GM18519 (cell line): ENCODE measurements around the gene ARHGEF4.

Source experiments
- ATAC-seq: cut with Tn5 transposase; IDR thresholded peaks from one replicate; pipeline ENCODE4 v1.9.1; 2021; ENCODE audit warnings: mild to moderate bottlenecking, moderate library complexity; ENCODE audit not compliant: unreplicated experiment, low FRiP score

ARHGEF4 gene

DNA sequence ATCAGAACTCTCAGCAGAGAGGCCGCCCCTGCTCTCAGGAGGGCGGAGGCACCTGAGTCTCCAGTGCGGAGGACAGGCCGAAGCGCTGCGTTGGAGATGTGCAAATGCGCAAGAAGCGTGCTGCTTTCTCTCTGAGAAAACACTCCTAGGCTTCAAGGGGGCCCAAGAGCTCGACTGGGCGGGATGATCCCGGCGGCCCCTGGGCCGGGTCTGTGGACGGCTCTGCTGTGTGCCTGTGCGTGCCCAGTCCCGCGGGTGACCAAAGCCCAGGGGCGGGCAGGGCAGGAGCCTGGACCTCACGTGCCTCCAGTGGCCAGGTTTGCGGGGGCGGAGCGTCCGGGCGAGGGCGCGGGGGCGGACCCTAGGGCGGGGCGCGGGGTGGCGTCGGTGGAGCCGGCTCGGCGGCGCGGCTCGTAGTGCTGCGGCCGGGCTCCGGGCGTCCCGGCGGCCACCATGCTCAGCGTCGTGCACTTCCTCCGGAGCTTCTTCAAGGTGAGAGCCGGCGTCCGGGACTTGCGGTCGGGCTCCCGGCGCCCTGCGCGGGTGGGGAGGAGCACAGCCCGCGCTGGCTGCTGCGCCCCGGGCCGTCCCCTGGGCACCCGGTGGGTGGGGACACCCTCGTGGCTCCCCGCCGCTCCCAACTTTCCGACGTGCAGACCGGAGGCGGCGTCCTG is at the start of gene ARHGEF4:
Gene ARHGEF4, plus strand, starts transcription at position 414 of the 674 bp plus-strand sequence. Its CDS starts 40 bp downstream, at position 454.
- no peak for ATAC-seq

GRCh38 chr2:130787841-130788240 is 48.9 kb upstream of the ARHGEF4 start:
- ATAC-seq = no peak

DNA sequence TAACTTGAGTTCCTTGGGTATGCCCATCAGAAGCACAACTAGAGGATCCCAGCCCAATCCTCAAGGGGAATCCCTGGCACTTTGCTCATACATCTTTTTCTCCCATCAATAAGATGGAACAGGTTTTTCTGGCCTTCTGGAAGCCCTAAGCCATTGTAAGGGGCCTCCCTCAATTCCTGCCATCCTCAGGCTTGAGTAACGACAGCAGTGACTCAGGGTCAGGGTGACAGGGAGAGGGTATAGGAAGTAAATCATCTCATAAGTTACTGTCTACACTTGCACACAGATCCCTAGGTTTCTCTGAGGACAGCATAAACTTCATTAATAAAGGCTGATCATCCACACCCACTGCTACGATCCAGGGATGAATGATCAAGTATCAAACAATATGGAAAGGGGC is 46.4 kb upstream of the ARHGEF4 start:
- ATAC-seq = no peak

DNA sequence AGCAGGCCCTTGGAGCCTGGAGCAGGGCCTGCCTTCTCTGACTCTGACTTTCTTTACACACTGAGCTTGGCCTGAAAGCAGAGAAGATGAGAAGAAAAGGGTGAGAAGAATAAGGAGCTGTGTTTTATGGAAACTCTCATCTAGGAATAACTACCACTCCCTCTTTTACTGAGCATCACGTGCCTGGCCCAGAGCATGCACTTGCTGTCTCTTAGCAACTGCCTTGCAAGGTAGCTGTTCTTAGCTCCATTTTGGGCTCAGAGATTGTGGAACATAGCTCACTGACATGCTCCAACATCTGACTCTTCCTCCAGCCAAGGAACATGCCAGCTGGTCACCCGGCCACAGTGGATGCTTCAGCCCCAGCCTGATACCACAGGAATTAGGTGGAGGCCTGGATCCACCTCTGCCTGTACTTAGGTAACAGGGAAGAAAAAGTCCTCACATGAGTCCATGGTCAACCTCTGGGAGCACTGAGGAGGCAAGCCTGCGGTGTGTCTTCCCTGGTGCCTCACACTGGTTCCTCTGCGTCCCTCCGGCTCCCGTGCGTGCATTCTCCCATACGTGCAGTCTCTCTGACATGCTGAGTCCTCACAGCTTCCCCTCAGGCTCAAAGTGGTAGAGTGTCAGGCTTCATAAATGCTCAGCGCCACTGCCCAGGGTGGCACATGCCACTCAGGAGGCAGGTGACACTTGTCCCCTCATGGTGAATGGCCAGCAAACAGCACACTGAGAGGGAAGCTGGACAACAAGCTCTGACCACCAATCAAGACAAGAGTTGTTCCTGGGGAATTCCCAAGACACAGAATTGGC is 45.7 kb upstream of the ARHGEF4 start:
- ATAC-seq = no peak

GRCh38 chr2:130791617-130791939 is 45.1 kb upstream of the ARHGEF4 start:
- no peak for ATAC-seq

- ATAC-seq = no peak
Observed at GRCh38 chr2:130795431-130795830, 41.3 kb upstream of the ARHGEF4 start.

GRCh38 chr2:130796290-130796689 is 40.4 kb upstream of the ARHGEF4 start:
- no peak for ATAC-seq

DNA sequence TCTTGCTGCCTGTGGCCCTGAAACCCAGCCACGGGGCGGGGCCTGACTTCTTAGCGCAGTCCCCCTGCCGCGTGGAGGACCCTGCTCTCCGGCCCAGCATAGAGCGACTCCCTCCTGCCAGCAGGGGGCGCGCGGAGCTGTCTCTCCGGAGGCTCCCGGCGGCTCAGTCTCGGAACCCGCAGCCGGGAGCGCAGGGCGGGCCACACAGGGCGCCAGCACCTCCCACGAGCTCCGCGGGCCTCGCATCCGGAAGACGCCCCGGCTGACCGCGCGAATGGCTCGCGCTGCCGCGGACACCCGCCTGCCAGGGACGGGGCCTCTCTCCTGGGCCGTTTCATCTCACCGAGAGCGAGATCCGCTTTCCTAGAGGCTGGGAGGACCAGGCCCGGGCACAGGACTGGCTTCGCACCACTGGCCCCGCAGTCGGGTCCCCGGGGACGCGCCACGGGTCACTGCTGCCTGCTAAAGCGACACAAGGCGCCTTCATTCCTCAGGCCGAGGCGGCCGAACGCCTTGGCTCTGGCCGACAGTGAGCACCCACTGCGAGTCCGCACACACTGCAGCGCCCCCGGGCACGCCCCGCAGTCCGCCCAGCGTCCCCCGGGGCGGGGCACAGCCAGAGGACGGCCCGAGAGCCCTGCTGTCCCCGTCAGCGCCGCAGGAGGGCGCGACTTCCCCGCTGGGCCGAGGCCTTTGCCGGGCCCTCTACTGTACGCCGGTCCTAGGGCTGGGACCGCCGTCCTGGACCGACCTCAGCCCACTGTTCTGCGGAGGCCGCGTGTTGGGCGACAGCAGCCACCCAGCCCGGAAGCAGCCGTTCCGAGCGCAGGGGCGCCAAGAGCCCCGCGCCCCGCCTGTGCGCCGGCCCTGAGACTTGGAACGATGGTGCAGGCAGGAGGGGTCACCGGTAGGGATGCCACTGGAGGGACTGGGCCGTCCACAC is 39.0 kb upstream of the ARHGEF4 start:
- ATAC-seq = peak; percentile 86

DNA sequence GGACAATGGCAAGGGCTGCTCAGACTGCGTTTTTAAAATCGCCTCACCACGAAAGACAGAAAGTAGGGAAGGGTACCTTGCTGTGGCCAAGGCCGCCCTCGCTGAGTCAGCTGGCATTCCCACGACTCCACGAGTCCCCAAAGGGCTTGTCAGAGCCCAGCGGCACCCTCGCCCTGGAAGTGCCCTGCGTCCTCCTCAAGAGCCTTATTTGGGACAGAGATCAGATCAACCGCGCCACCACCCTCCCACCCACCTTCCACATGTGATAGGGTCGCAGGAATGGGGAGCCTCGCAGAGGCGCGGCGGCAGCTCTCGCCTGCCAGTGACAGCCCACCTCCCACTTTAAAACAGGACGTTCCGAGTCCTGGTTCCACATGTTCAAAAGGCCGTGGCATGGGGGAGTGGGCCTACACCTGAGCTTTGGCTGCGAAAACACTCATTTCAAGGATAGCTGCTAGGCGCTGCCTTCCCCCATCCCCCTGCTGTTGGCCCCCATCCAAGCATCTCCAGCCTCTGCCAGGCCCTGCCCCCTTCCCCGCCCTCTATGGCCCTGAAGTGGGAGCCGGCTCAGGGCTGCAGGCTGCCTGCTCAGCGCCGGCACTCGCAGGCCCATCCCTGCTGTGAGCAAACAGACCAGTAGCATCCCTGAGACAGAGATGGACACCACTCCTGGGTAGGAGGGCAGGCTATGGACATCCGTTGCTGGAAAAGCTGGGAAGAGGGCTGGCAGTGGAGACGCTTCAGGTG is 38.1 kb upstream of the ARHGEF4 start:
- ATAC-seq = no peak

DNA sequence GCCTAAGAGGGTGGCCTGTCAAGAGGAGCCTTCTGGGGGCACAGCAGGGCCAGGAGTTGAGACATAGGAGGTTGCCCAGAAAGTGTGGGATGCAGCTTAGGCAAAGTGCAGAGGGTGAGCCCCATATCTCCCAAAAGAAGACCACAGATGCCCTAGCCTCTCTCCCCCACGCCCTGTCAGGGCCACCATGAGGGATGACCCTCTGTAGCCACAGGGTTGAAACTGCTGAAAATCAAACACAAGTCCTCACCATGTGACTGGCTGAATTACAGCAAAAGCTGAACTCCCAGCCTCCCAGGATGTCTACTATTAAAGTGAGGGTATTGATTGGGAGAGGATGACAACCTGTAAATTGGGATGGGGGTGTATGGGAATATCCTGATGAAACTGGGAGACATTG is 37.4 kb upstream of the ARHGEF4 start:
- ATAC-seq = no peak

DNA sequence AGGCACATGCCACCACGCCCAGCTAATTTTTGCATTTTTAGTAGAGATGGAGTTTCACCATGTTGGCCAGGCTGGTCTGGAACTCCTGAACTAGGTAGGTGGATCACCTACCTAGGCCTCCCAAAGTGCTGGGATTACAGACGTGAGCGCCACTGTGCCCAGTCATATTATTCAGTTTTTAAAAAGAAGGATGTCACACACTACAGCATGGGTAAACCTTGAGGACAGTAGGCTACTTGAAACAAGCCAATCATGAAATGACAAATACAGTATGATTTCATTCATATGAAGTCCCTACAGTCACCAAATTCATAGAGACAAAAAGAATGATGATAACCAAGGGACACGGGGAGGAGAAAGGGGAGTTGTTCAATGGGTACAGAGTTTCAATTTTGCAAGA is 31.1 kb upstream of the ARHGEF4 start:
- ATAC-seq = no peak

GRCh38 chr2:130806370-130806769 is 30.3 kb upstream of the ARHGEF4 start:
- ATAC-seq = no peak

DNA sequence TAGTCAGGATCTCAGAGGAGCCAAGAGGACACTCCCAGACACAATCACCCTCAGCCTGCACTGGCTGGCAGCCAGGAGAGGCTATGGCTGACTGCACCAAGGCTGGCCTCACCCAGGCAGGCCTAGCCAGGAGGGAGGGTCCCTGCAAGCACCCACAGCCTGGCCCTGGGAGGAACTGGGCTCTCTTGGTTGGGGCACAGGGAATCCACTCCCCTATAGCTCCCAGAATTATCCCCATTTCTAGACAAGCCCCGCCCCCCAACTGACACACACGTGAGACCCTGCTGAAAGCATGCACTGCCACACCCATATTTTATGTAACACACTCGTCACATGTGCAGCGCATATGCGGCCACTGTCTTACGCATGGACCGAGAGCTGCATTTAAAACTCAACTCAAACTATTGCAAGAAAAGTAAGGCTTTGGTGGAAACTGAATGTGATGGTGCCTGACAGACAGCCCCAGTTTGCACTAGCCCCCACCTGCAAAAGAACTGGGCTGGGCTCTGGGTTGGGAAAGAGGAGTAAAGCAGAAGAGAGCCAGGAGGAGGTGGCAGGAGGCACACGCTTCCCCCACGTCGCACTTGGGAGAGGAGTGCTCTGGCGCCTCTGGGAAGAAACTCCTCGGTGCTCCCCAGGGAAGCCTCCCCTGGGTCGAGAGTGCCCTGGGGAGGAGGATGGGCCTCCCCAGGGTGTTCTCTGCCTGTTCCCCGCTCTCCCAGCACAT is 28.9 kb upstream of the ARHGEF4 start:
- ATAC-seq = no peak

DNA sequence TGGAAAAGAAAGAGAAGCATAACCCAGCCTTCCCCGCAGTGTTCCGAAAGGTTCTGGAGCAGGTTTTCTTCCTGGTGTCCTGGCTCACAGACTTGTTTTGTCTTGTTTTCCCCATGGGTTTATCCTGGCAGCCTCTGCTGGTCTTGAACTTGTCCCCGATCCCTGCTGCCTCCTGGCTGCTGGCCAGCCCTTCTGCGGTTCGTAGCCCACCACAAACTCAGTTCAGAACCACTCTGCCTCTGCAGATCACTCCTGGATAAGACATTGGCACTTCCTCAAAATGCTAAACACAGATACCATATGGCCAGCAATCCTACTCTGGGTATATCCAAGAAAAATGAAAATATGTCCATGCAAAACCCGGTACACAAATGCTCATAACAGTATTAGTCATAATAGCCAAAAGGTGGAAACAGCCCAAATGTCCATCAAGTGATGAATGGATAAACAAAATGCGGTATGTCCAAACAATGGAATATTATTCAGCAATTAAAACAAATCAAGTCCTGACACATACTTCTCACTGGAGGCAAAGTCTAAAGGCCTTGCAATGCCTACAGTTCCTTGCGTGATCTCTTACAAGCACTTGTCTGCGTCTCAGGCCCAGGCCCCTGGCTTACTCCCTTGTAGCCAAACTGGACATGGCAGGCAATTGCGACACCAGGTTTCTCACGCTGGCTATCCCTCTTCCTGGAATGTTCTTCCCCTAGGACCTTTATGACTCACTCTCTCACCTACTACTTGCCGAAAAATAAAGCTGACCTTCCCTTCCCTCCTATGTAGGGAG is 28.0 kb upstream of the ARHGEF4 start:
- ATAC-seq = no peak

- no peak for ATAC-seq
Observed at GRCh38 chr2:130810490-130810889, 26.2 kb upstream of the ARHGEF4 start.

DNA sequence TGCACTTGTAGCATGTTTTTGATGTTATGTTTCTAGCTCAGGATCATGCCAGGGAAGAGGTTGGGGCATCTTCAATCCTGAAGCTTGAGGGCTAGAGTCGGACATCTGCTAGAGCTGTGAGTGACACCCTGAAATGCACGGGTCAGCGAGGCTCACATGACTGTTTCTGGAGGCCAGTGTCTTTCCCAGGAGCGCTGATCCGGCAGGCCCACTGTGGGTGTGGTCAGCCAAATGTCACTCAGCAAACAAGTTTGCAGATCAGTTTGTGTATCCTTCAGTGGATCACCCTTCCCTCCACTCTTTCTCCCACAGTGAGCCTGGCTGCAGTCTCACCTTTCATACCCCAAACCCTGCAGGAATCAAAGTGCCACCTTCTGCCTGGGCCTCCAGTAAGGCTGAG is 23.0 kb upstream of the ARHGEF4 start:
- ATAC-seq = no peak

GRCh38 chr2:130814931-130815680 is 21.6 kb upstream of the ARHGEF4 start:
- ATAC-seq = no peak

- ATAC-seq = no peak
Observed at GRCh38 chr2:130818809-130819208, 17.9 kb upstream of the ARHGEF4 start.
